Thymus (tissue), 11 donors: ENCODE results near the gene PHF13. TPM values are rescaled to one million over a fixed set of nuclear protein-coding genes. Genes with fewer than 3 reads are reported as not detected.

Experiments used
- DNase-seq, 9 donors: peaks; one replicate each; pipeline ENCODE4 v3.0.0-alpha.2; 2013; ENCODE audit warnings: low spot score in 9 of 9, low read depth in 6 of 9, missing footprints in 1 of 9
- H3K27ac ChIP-seq, 2 donors: one replicate each; pipeline ENCODE4 v1.5.1; 2013; ENCODE audit warnings: control low read depth in 1 of 2, low read depth in 1 of 2, low read length in 1 of 2, mild to moderate bottlenecking in 1 of 2, moderate library complexity in 1 of 2
- H3K27me3 ChIP-seq, 2 donors: one replicate each; pipeline ENCODE4 v1.5.1; 2013; ENCODE audit warnings: low read length in 1 of 2; ENCODE audit not compliant: control insufficient read depth in 2 of 2, insufficient read depth in 1 of 2
- H3K36me3 ChIP-seq, 2 donors: one replicate each; pipeline ENCODE4 v1.5.1; 2013; ENCODE audit warnings: low read length in 1 of 2, mild to moderate bottlenecking in 1 of 2, moderate library complexity in 1 of 2; ENCODE audit not compliant: control insufficient read depth in 2 of 2, insufficient read depth in 2 of 2
- H3K4me1 ChIP-seq, 2 donors: one replicate each; pipeline ENCODE4 v1.5.1; 2013; ENCODE audit warnings: low read length in 2 of 2; ENCODE audit not compliant: control insufficient read depth in 2 of 2, insufficient read depth in 2 of 2
- H3K4me3 ChIP-seq, 2 donors: one replicate each; pipeline ENCODE4 v1.5.1; 2013; ENCODE audit warnings: low read length in 2 of 2, control low read depth in 1 of 2, mild to moderate bottlenecking in 1 of 2
- H3K9me3 ChIP-seq, 2 donors: one replicate each; pipeline ENCODE4 v1.5.1; 2013; ENCODE audit warnings: low read length in 1 of 2, mild to moderate bottlenecking in 1 of 2; ENCODE audit not compliant: control insufficient read depth in 2 of 2, insufficient read depth in 1 of 2
- WGBS: extraction: QIAGEN DNeasy Blood & Tissue Kit; methylation state at CpG from one replicate; pipeline ENCODE4 v1.1.7; 2013; 5-methylcytosine and 5-hydroxymethylcytosine counted together
- polyA plus RNA-seq: library from polyadenylated mRNA; stranded (reverse); fragments of 200-250 nt; gene quantifications from one replicate; pipeline ENCODE4 v1.2.3, GENCODE V29; 2013
- total RNA-seq: library from RNA; stranded (reverse); fragments of 120-200 nt; gene quantifications from one replicate; pipeline ENCODE4 v1.2.4, GENCODE V29; 2013
- donor health status: healthy.

The PHF13 gene
- total and polyA plus RNA-seq, 2 donors: 3.5 to 11.4 TPM

DNA sequence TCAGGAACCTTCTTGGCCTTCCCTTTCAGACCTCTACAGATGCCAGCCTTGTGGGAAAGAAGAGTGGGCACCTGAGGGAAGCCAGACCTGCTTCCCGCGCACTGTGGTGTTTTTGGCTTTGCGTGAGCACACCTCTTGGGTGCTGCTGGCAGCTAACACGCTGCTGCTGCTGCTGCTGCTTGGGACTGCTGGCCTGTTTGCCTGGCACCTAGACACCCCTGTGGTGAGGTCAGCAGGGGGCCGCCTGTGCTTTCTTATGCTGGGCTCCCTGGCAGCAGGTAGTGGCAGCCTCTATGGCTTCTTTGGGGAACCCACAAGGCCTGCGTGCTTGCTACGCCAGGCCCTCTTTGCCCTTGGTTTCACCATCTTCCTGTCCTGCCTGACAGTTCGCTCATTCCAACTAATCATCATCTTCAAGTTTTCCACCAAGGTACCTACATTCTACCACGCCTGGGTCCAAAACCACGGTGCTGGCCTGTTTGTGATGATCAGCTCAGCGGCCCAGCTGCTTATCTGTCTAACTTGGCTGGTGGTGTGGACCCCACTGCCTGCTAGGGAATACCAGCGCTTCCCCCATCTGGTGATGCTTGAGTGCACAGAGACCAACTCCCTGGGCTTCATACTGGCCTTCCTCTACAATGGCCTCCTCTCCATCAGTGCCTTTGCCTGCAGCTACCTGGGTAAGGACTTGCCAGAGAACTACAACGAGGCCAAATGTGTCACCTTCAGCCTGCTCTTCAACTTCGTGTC lies 34.7 kb upstream of the PHF13 start:
- H3K36me3 ChIP-seq: peaks cover 0 to 3% of the 10 kb centered on the region in 2 donors
- H3K4me3 ChIP-seq: no peak overlapping the region
- no peak for DNase-seq
- H3K9me3 ChIP-seq: peaks cover 0 to 4% of the 10 kb centered on the region in 2 donors
- H3K4me1 ChIP-seq: peaks cover 17 to 25% of the 10 kb centered on the region in 2 donors
- 97% methylated on average over 14 of the region's 14 CpGs for WGBS
- H3K27ac ChIP-seq: peak overlapping the region in 1 of 2 donors; percentile 77
- no peaks in the 10 kb centered on the region for H3K27me3 ChIP-seq

- Histone ChIP-seq H3K4me3 (peak within 1 kb of the TSS; percentile 75 to 89), H3K4me1 (peaks cover 17 to 25% of the 10 kb centered on the region in 2 donors), H3K36me3 (peaks cover 0 to 3% of the 10 kb centered on the region in 2 donors), H3K27me3 (no peaks in the 10 kb centered on the region), H3K27ac (peak within 1 kb of the TSS; percentile 61 to 88), H3K9me3 (peaks cover 0 to 4% of the 10 kb centered on the region in 2 donors)
- DNase-seq: peak; percentile 87 to 98 (median 95)
- 22% methylated on average over 58 of the region's 58 CpGs for WGBS
These were observed 34.0 kb upstream of the PHF13 start, which contains the start of gene ZBTB48 for GRCh38 chr1:6579374-6580118. TSS of gene ZBTB48 (plus strand) at chr1:6579994. CDS start at chr1:6580610, 616 bp downstream.

GRCh38 chr1:6580119-6580592 lies 33.4 kb upstream of the PHF13 start:
- peaks cover 1 to 3% of the 10 kb centered on the region in 2 donors for H3K36me3 ChIP-seq
- no peaks in the 10 kb centered on the region for H3K27me3 ChIP-seq
- DNase-seq: no peak
- 1% methylated on average over 30 of the region's 30 CpGs for WGBS
- peaks cover 0 to 4% of the 10 kb centered on the region in 2 donors for H3K9me3 ChIP-seq
- peak overlapping the region; percentile 75 to 89 for H3K4me3 ChIP-seq
- peaks cover 17 to 25% of the 10 kb centered on the region in 2 donors for H3K4me1 ChIP-seq
- peak overlapping the region; percentile 32 to 88 for H3K27ac ChIP-seq

GRCh38 chr1:6580593-6581409 lies 32.7 kb upstream of the PHF13 start:
- Histone ChIP-seq H3K9me3 (peaks cover 0 to 4% of the 10 kb centered on the region in 2 donors), H3K27ac (peak overlapping the region in 1 of 2 donors; percentile 26), H3K27me3 (no peaks in the 10 kb centered on the region), H3K4me3 (peak overlapping the region; percentile 75 to 89), H3K4me1 (peaks cover 17 to 25% of the 10 kb centered on the region in 2 donors), H3K36me3 (peaks cover 3 to 6% of the 10 kb centered on the region in 2 donors)
- WGBS: 44% methylated on average over 19 of the region's 19 CpGs
- DNase-seq: no peak

DNA sequence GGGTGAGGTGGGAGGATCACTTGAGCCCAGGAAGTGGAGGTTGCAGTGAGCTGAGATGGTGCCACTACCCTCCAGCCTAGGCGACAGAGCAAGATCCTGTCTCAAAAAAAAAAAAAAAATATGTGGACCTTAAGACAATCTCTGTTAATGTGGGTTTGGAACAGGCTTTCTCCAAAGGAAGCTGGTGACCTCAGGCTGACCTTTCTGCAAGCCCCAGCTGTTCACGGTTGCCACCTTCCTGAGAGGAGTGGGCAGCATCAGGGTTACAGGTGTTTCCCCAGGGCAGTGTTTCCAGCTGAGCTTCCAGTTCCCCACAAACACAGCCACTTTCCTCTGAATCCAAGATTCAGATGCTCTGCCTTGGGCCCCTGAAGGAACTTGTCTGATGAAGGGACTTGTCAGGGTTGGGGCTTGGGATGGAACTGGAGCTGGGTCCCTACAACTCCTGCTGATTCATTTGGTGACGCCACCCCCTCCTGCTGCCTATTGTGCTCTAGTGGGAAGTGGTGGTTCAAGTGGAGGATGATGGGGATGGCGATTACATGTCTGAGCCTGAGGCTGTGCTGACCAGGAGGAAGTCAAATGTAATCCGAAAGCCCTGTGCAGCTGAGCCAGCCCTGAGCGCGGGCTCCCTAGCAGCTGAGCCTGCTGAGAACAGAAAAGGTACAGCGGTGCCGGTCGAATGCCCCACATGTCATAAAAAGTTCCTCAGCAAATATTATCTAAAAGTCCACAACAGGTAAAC lies 31.8 kb upstream of the PHF13 start:
- DNase-seq: no peak
- H3K27ac ChIP-seq: no peak overlapping the region
- no peaks in the 10 kb centered on the region for H3K27me3 ChIP-seq
- H3K4me3 ChIP-seq: no peak overlapping the region
- WGBS: 76% methylated on average over 10 of the region's 10 CpGs
- peaks cover 17 to 25% of the 10 kb centered on the region in 2 donors for H3K4me1 ChIP-seq
- peaks cover 6 to 10% of the 10 kb centered on the region in 2 donors for H3K36me3 ChIP-seq
- H3K9me3 ChIP-seq: peaks cover 0 to 4% of the 10 kb centered on the region in 2 donors

GRCh38 chr1:6582370-6582769 lies 31.2 kb upstream of the PHF13 start:
- 98% methylated on average over 1 of the region's 1 CpG for WGBS
- H3K27me3 ChIP-seq: no peaks in the 10 kb centered on the region
- DNase-seq: no peak
- no peak overlapping the region for H3K27ac ChIP-seq
- H3K4me3 ChIP-seq: no peak overlapping the region
- H3K9me3 ChIP-seq: peaks cover 0 to 4% of the 10 kb centered on the region in 2 donors
- H3K36me3 ChIP-seq: peaks cover 6 to 11% of the 10 kb centered on the region in 2 donors
- H3K4me1 ChIP-seq: peaks cover 24 to 29% of the 10 kb centered on the region in 2 donors

- H3K4me1 ChIP-seq: peaks cover 34 to 39% of the 10 kb centered on the region in 2 donors
- WGBS: 93% methylated on average over 21 of the region's 21 CpGs
These were observed 29.1 kb upstream of the PHF13 start for GRCh38 chr1:6584126-6585080.

More at GRCh38 chr1:6584126-6585080, 29.1 kb upstream of the PHF13 start:
- Histone ChIP-seq H3K27me3 (no peaks in the 10 kb centered on the region), H3K36me3 (peaks cover 22 to 27% of the 10 kb centered on the region in 2 donors), H3K9me3 (peaks cover 0 to 4% of the 10 kb centered on the region in 2 donors), H3K4me3 (no peak overlapping the region), H3K27ac (no peak overlapping the region)
- DNase-seq: no peak
